ENCODE measurements around the gene TM4SF4.

- no peak for TF ChIP-seq CTCF (conservative IDR thresholded peaks at IDR 0.05; ENCODE audit: low read length)
- no peak for TF ChIP-seq EZH2phosphoT487 (IDR thresholded peaks at IDR 0.05; ENCODE audit: borderline replicate concordance)
Observed at GRCh38 chr3:149438981-149439380, 35.5 kb upstream of the TM4SF4 start.

Measured in Loucy (cell line).